ENCODE data around the gene MAPKAPK2.
A peak's percentile ranks its signal among the peaks of the same experiment; 100 is the strongest.

Gene MAPKAPK2

GRCh38 chr1:206716870-206717673, 32.4 kb downstream of the MAPKAPK2 start:
- FAIRE-seq = peak; percentile 91
- DNase-seq (ENCODE audit: insufficient read length, low spot score) = no peak

GRCh38 chr1:206717674-206717989, 32.9 kb downstream of the MAPKAPK2 start:
- DNase-seq (ENCODE audit: insufficient read length, low spot score) (no peak), FAIRE-seq (no peak)

- DNase-seq (ENCODE audit: insufficient read length, low spot score) = no peak
- FAIRE-seq = peak; percentile 56
Measured at GRCh38 chr1:206719169-206719839, 34.6 kb downstream of the MAPKAPK2 start.

- DNase-seq (ENCODE audit: insufficient read length, low spot score) (no peak), FAIRE-seq (no peak)
Measured at GRCh38 chr1:206721454-206721853, 36.7 kb downstream of the MAPKAPK2 start.

GRCh38 chr1:206722751-206723461, 38.2 kb downstream of the MAPKAPK2 start:
- no peak for FAIRE-seq
- DNase-seq (ENCODE audit: insufficient read length, low spot score) = no peak

- FAIRE-seq = no peak
- no peak for DNase-seq (ENCODE audit: insufficient read length, low spot score)
Measured at GRCh38 chr1:206723462-206723804, 38.7 kb downstream of the MAPKAPK2 start.

GRCh38 chr1:206723805-206724472, 39.2 kb downstream of the MAPKAPK2 start:
- DNase-seq (ENCODE audit: insufficient read length, low spot score) (no peak), FAIRE-seq (no peak)

GRCh38 chr1:206725109-206725963, 40.6 kb downstream of the MAPKAPK2 start:
- FAIRE-seq (peak; percentile 65), DNase-seq (ENCODE audit: insufficient read length, low spot score) (no peak)

- DNase-seq (ENCODE audit: insufficient read length, low spot score) (no peak), FAIRE-seq (no peak)
Measured at GRCh38 chr1:206727981-206728696, 43.4 kb downstream of the MAPKAPK2 start.

- no peak for FAIRE-seq
- DNase-seq (ENCODE audit: insufficient read length, low spot score) = no peak
Measured at GRCh38 chr1:206728697-206728987, 43.9 kb downstream of the MAPKAPK2 start.

- DNase-seq (ENCODE audit: insufficient read length, low spot score) (no peak), FAIRE-seq (no peak)
Measured at GRCh38 chr1:206729050-206729449, 44.3 kb downstream of the MAPKAPK2 start.

GRCh38 chr1:206729507-206729906, 44.8 kb downstream of the MAPKAPK2 start:
- DNase-seq (ENCODE audit: insufficient read length, low spot score) (no peak), FAIRE-seq (no peak)

GRCh38 chr1:206732508-206732907, 47.8 kb downstream of the MAPKAPK2 start:
- no peak for DNase-seq (ENCODE audit: insufficient read length, low spot score)
- FAIRE-seq = no peak

GRCh38 chr1:206732992-206733391, 48.3 kb downstream of the MAPKAPK2 start:
- no peak for FAIRE-seq
- DNase-seq (ENCODE audit: insufficient read length, low spot score) = no peak

GRCh38 chr1:206734499-206735142, 49.9 kb downstream of the MAPKAPK2 start:
- no peak for FAIRE-seq
- DNase-seq (ENCODE audit: insufficient read length, low spot score) = peak; percentile 57

- FAIRE-seq (no peak), DNase-seq (ENCODE audit: insufficient read length, low spot score) (no peak)
Measured at GRCh38 chr1:206735553-206736031, 50.9 kb downstream of the MAPKAPK2 start.

- DNase-seq (ENCODE audit: insufficient read length, low spot score) (no peak), FAIRE-seq (peak; percentile 21)
Measured at GRCh38 chr1:206736878-206737728, 52.4 kb downstream of the MAPKAPK2 start.

GRCh38 chr1:206737729-206738201, 53.1 kb downstream of the MAPKAPK2 start:
- peak; percentile 47 for FAIRE-seq

More at GRCh38 chr1:206737729-206738201, 53.1 kb downstream of the MAPKAPK2 start:
- DNase-seq (ENCODE audit: insufficient read length, low spot score) = no peak
